IMR-90 (cell line): Measurements from ENCODE around the gene MROH8. TPM values are rescaled to one million over a fixed set of nuclear protein-coding genes. Genes with fewer than 3 reads are reported as not detected.

Experiments used
- ATAC-seq: fragments of 200-7000 bp; cut with Tn5 transposase; 2 replicates; pipeline ENCODE4 v1.9.1; 2020; ENCODE audit warnings: low read depth, mild to moderate bottlenecking, moderate library complexity
- BruUV-seq: library from RNA; stranded (reverse); fragments of 400-500 nt; replicated peaks from 2 replicates; lab custom pipeline; 2021; lab: Mats Ljungman, UMichigan
- CTCF ChIA-PET: fragments of 300-600 bp; formaldehyde crosslinking; extraction: SDS; loops from one replicate; lab custom pipeline; 2021; ENCODE audit warnings: antibody characterized with exemption; lab: Yijun Ruan, JAX
- POLR2A ChIA-PET: fragments of 300-600 bp; sonication (Branson Sonifier 250); formaldehyde crosslinking; loops from one replicate; lab custom pipeline; 2022; ENCODE audit warnings: antibody characterized with exemption; ENCODE audit not compliant: unreplicated experiment; lab: Charles Lee
- DNase-seq: peaks from one replicate; pipeline ENCODE4 v3.0.0; 2013
- H2AFZ ChIP-seq: replicated peaks from 2 replicates; pipeline ENCODE3; 2013; ENCODE audit warnings: low read length, mild to moderate bottlenecking; ENCODE audit not compliant: poor library complexity
- H2AK5ac ChIP-seq: 2 replicates; pipeline ENCODE4 v1.6.1; 2013; ENCODE audit warnings: low read depth, low read length, inconsistent platforms
- H2AK9ac ChIP-seq: replicated peaks from 2 replicates; pipeline ENCODE3; 2013; ENCODE audit warnings: mild to moderate bottlenecking, low read depth, low read length, moderate library complexity; ENCODE audit not compliant: poor library complexity
- H2BK120ac ChIP-seq: 2 replicates; pipeline ENCODE4 v1.6.1; 2013; ENCODE audit warnings: low read depth, low read length, inconsistent platforms
- H2BK15ac ChIP-seq: 3 replicates; pipeline ENCODE4 v1.6.1; 2013; ENCODE audit warnings: low read depth, low read length, inconsistent platforms
- H2BK20ac ChIP-seq: 2 replicates; pipeline ENCODE4 v1.6.1; 2013; ENCODE audit warnings: low read depth, mild to moderate bottlenecking, inconsistent platforms, low read length, moderate library complexity
- H2BK5ac ChIP-seq: 2 replicates; pipeline ENCODE4 v1.6.1; 2013; ENCODE audit warnings: mild to moderate bottlenecking, low read depth, low read length, inconsistent platforms; ENCODE audit not compliant: poor library complexity, severe bottlenecking
- H3K14ac ChIP-seq: replicated peaks from 2 replicates; pipeline ENCODE4 v1.6.1; 2013; ENCODE audit warnings: low read depth, low read length, inconsistent platforms
- H3K18ac ChIP-seq: 2 replicates; pipeline ENCODE4 v1.6.1; 2013; ENCODE audit warnings: low read depth, low read length, control low read depth
- H3K23ac ChIP-seq: 2 replicates; pipeline ENCODE4 v1.6.1; 2013; ENCODE audit warnings: low read depth, low read length, inconsistent platforms
- H3K27ac ChIP-seq: 2 replicates; pipeline ENCODE4 v1.5.1; 2013; ENCODE audit warnings: mild to moderate bottlenecking, control low read depth, low read length; ENCODE audit not compliant: insufficient read depth
- H3K27me3 ChIP-seq: 2 replicates; pipeline ENCODE4 v1.6.1; 2013; ENCODE audit warnings: low read length; ENCODE audit not compliant: control insufficient read depth, insufficient read depth
- H3K36me3 ChIP-seq: 2 replicates; pipeline ENCODE4 v1.6.1; 2013; ENCODE audit warnings: low read length, mixed read lengths; ENCODE audit not compliant: control insufficient read depth, insufficient read depth
- H3K4ac ChIP-seq: 2 replicates; pipeline ENCODE4 v1.6.1; 2013; ENCODE audit warnings: low read depth, low read length, inconsistent platforms
- H3K4me1 ChIP-seq: 2 replicates; pipeline ENCODE4 v1.6.1; 2013; ENCODE audit warnings: low read length, mixed read lengths; ENCODE audit not compliant: control insufficient read depth, insufficient read depth
- H3K4me2 ChIP-seq: 2 replicates; pipeline ENCODE4 v1.6.1; 2013; ENCODE audit warnings: low read depth, mild to moderate bottlenecking, control low read depth, low read length, moderate library complexity
- H3K4me3 ChIP-seq: 2 replicates; pipeline ENCODE4 v1.5.1; 2013; ENCODE audit warnings: low read depth, mild to moderate bottlenecking, control low read depth, low read length, moderate library complexity; ENCODE audit not compliant: insufficient read depth
- H3K56ac ChIP-seq: 2 replicates; pipeline ENCODE4 v1.6.1; 2013; ENCODE audit warnings: low read length, inconsistent platforms; ENCODE audit not compliant: insufficient read depth; ENCODE audit errors: extremely low read depth
- H3K79me1 ChIP-seq, 2 experiments: 2 replicates each; pipeline ENCODE4 v1.6.1; 2013; ENCODE audit warnings: low read length in 2 of 2, inconsistent platforms in 1 of 2, low read depth in 1 of 2
- H3K9ac ChIP-seq: 2 replicates; pipeline ENCODE4 v1.6.1; 2013; ENCODE audit warnings: low read depth, low read length, control low read depth
- H3K9me1 ChIP-seq: 2 replicates; pipeline ENCODE4 v1.6.1; 2013; ENCODE audit warnings: low read length, inconsistent platforms; ENCODE audit not compliant: insufficient read depth
- H3K9me3 ChIP-seq: 2 replicates; pipeline ENCODE4 v1.6.1; 2013; ENCODE audit warnings: low read length; ENCODE audit not compliant: control insufficient read depth, insufficient read depth
- H4K20me1 ChIP-seq: 2 replicates; pipeline ENCODE4 v1.6.1; 2013; ENCODE audit warnings: low read length, inconsistent platforms; ENCODE audit not compliant: insufficient read depth
- H4K5ac ChIP-seq: 2 replicates; pipeline ENCODE4 v1.6.1; 2013; ENCODE audit warnings: mild to moderate bottlenecking, low read depth, low read length, control low read depth
- H4K8ac ChIP-seq, 2 experiments: 2 replicates each; pipeline ENCODE4 v1.6.1; 2013; ENCODE audit warnings: low read depth in 2 of 2, low read length in 2 of 2, control low read depth in 1 of 2, inconsistent platforms in 1 of 2
- H4K91ac ChIP-seq: 2 replicates; pipeline ENCODE4 v1.6.1; 2013; ENCODE audit warnings: low read depth, low read length, inconsistent platforms; ENCODE audit not compliant: insufficient read depth
- CEBPB ChIP-seq: IDR thresholded peaks from 2 replicates; pipeline ENCODE4 v1.6.1; 2012; ENCODE audit warnings: low read depth, low read length, improper control_type of control experiment
- FOS ChIP-seq: fragments of 150-350 bp; IDR thresholded peaks from 2 replicates; pipeline ENCODE4 v1.6.1; 2016; ENCODE audit warnings: low read depth, low read length
- MAZ ChIP-seq: IDR thresholded peaks from 2 replicates; pipeline ENCODE4 v1.6.1; 2012; ENCODE audit warnings: low read depth, mild to moderate bottlenecking, low read length, improper control_type of control experiment, moderate library complexity, borderline replicate concordance
- NFE2L2 ChIP-seq: fragments of 150-350 bp; IDR thresholded peaks from 2 replicates; pipeline ENCODE4 v1.6.1; 2016; ENCODE audit warnings: low read depth, mild to moderate bottlenecking, low read length
- POLR2A ChIP-seq: IDR thresholded peaks from 2 replicates; pipeline ENCODE4 v1.6.1; 2012; ENCODE audit warnings: mild to moderate bottlenecking, low read depth, low read length
- RAD21 ChIP-seq: IDR thresholded peaks from 2 replicates; pipeline ENCODE4 v1.6.1; 2012; ENCODE audit warnings: low read length, improper control_type of control experiment
- RCOR1 ChIP-seq: IDR thresholded peaks from 2 replicates; pipeline ENCODE4 v1.6.1; 2012; ENCODE audit warnings: mild to moderate bottlenecking, low read length, improper control_type of control experiment; ENCODE audit not compliant: insufficient replicate concordance
- RFX5 ChIP-seq: IDR thresholded peaks from 2 replicates; pipeline ENCODE4 v1.8.0; 2012; ENCODE audit warnings: low read depth, mild to moderate bottlenecking, low read length, moderate library complexity
- WGBS, 2 experiments: methylation state at CpG; one replicate each; pipeline versions ENCODE4 v1.1.5 to v1.1.7; 2013; ENCODE audit warnings: missing lambda C conversion rate in 2 of 2; ENCODE audit not compliant: insufficient read length in 1 of 2; ENCODE audit errors: extremely low coverage in 2 of 2; 5-methylcytosine and 5-hydroxymethylcytosine counted together
- dilution Hi-C: fragments of 300-500 bp; cut with HindIII; formaldehyde crosslinking; loops from one replicate; pipeline ENCODE4 v1.14.3; 2018; ENCODE audit warnings: low sequenced_read_pairs; ENCODE audit not compliant: unreplicated experiment
- in situ Hi-C: fragments of 300-500 bp; cut with MboI; formaldehyde crosslinking; loops from 3 replicates; pipeline ENCODE4 v1.14.3; 2019; ENCODE audit warnings: low sequenced_read_pairs, inconsistent platforms, mixed read lengths
- intact Hi-C: fragments of 100-400 bp; cut with micrococcal nuclease; formaldehyde crosslinking; loops from 2 replicates; pipeline ENCODE4 v1.10.0; 2022
- polyA plus RNA-seq, 3 experiments: library from polyadenylated mRNA; depleted of rRNA; stranded (reverse); fragments of >200 nt; gene quantifications; 2 replicates each; pipeline ENCODE4 v1.2.3, GENCODE V29; 2012; ENCODE audit warnings: low replicate concordance in 1 of 3
- total RNA-seq: library from RNA; depleted of rRNA; stranded (reverse); fragments of >200 nt; gene quantifications from 2 replicates; pipeline ENCODE4 v1.2.3, GENCODE V29; 2012

MROH8 gene
- total and polyA plus RNA-seq, 2 of the 4 experiments (the other 2 are of a cell fraction) = 1.3 to 1.8 TPM

- no TSS peak for BruUV-seq
- Histone ChIP-seq H3K9me1 (peaks cover 5% of the 10 kb centered on the region), H3K27me3 (no peaks in the 10 kb centered on the region), H3K18ac (no peak overlapping the region), H3K14ac (no peak overlapping the region), H3K9me3 (no peaks in the 10 kb centered on the region), H2BK5ac (no peak overlapping the region), H3K4me3 (no peak overlapping the region), H4K8ac (no peak overlapping the region), H3K4me2 (no peak overlapping the region), H4K91ac (no peak overlapping the region), H4K20me1 (no peaks in the 10 kb centered on the region), H3K23ac (no peak overlapping the region), H3K4ac (no peak overlapping the region), H3K56ac (no peak overlapping the region), H3K36me3 (peaks cover 3% of the 10 kb centered on the region; the same call in 1 of the 2 replicates), H3K9ac (no peak overlapping the region), H2AFZ (no peak overlapping the region), H3K79me1 (peaks cover 23 to 40% of the 10 kb centered on the region in 2 experiments), H2AK5ac (no peak overlapping the region), H3K4me1 (peaks cover 2% of the 10 kb centered on the region; the same call in 1 of the 2 replicates), H3K27ac (no peak overlapping the region), H2BK120ac (no peak overlapping the region), H2AK9ac (no peak overlapping the region), H2BK20ac (no peak overlapping the region), H2BK15ac (no peak overlapping the region), H4K5ac (no peak overlapping the region)
- intact Hi-C loops = no loop called here
- ChIA-PET POLR2A (no interaction called here), CTCF (no interaction called here)
- no peak for ATAC-seq
- in situ Hi-C loops = no loop called here
- WGBS, 2 experiments = no CpG with 5 or more reads among the region's 2 CpGs
- dilution Hi-C loops = no loop called here
- no peak for DNase-seq
- no peak for TF ChIP-seq RFX5
- no peak for TF ChIP-seq MAZ
- TF ChIP-seq RCOR1 = no peak
- TF ChIP-seq CEBPB = peak; percentile 60
- no peak for TF ChIP-seq NFE2L2
- no peak for TF ChIP-seq FOS
- no peak for TF ChIP-seq POLR2A
- no peak for TF ChIP-seq RAD21
Measured at GRCh38 chr20:37090407-37090806, 88.9 kb downstream of the MROH8 start.
